C4-2B (cell line): ENCODE results near the gene ADSS1.
A peak's percentile ranks its signal among the peaks of the same experiment; 100 is the strongest.

Experiments
- H3K27ac ChIP-seq: fragments of 450-650 bp; 2 replicates; pipeline ENCODE4 v1.5.1; 2017
- ZFX ChIP-seq: fragments of 450-650 bp; IDR thresholded peaks from 2 replicates; pipeline ENCODE4 v1.6.1; 2017
- TF ChIP-seq, protein P1 (sequence below): fragments of 450-650 bp; conservative IDR thresholded peaks from 2 replicates; pipeline ENCODE4 v1.5.1; 2017; ENCODE audit warnings: mild to moderate bottlenecking

The ADSS1 gene

DNA sequence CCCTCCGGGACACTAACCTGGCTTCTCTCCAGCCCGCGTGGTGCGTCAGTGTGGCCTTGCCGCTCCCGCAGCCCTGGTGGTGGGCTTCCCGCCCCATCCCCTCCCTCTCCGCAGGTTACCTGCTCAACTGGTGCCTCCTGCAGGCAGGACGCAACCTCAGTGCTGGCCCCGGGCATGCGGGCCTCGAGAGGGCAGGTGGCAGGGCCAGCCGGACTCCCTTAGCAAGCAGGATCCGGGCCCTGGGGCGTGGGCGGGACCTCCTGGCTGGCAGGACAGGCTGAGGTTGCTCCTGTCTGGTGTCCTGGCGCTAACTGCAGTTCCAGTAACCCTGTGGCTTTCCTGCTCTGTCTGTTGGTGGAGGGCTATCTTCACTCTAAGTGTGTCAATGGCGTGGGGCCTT lies 8.6 kb upstream of the ADSS1 start:
- no peak for TF ChIP-seq ZFX
- TF ChIP-seq, protein P1, sequence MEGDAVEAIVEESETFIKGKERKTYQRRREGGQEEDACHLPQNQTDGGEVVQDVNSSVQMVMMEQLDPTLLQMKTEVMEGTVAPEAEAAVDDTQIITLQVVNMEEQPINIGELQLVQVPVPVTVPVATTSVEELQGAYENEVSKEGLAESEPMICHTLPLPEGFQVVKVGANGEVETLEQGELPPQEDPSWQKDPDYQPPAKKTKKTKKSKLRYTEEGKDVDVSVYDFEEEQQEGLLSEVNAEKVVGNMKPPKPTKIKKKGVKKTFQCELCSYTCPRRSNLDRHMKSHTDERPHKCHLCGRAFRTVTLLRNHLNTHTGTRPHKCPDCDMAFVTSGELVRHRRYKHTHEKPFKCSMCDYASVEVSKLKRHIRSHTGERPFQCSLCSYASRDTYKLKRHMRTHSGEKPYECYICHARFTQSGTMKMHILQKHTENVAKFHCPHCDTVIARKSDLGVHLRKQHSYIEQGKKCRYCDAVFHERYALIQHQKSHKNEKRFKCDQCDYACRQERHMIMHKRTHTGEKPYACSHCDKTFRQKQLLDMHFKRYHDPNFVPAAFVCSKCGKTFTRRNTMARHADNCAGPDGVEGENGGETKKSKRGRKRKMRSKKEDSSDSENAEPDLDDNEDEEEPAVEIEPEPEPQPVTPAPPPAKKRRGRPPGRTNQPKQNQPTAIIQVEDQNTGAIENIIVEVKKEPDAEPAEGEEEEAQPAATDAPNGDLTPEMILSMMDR = no peak
- peak overlapping the region; percentile 53 for H3K27ac ChIP-seq

DNA sequence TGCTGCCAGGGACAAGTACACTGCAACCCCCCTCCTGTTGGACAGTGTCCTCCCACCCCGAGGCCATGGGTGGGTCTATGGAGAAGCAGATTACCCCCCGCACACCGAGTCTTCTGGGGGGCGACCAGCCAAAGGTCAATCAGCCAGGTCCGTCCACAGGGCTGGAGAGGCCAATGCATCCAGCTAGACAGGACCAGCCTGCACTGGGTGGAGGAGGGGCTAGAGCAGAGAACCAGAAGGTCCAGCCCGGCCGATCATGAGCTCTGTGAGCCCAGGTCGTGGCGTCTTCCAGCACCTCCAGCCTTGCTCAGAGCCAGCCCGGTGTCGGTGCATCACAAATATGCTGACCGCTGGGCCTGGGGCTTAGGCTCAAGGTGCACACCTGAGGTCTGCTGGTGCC lies 8.2 kb upstream of the ADSS1 start:
- H3K27ac ChIP-seq = peak overlapping the region; percentile 53
- no peak for TF ChIP-seq ZFX
- TF ChIP-seq, protein P1 = no peak

DNA sequence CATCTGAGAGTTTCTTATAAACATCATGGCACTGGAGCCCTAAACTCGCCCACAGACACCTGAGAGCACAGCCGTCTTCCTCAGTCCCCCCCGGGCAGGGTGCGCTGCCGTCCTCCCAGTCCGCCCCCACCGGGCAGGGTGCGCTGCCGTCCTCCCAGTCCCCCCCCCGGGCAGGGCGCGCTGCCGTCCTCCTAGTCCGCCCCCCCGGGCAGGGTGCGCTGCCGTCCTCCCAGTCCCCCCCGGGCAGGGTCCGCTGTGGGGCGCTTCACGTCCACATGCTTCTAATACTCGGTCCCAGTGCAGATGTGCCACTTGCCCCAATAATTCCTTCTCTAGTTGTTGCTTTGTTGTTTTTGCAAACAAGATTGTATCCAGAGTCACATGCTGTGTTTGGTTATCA lies 6.9 kb upstream of the ADSS1 start:
- TF ChIP-seq, protein P1 = no peak
- H3K27ac ChIP-seq = no peak overlapping the region

DNA sequence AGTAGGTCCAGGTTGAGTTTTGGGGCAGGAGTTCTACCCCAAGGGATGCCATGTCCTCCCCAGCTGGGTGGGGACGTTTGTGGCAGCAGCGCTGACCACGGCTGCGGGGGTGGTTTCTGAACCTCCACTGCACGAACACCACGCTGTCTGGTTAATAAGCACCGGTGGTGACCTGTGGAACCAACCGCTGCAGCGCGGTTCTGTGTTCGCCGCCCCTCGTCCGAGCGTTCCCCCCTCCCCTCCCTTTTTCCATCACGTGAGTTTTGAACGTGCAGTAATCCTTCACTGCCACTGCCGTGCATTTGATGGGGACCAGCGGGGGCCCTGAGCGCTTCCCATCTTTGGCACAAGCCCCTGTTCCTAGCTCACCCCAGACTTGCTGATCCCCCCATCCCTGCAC lies 6.4 kb upstream of the ADSS1 start:
- no peak for TF ChIP-seq ZFX
- TF ChIP-seq, protein P1 = no peak
- no peak overlapping the region for H3K27ac ChIP-seq

DNA sequence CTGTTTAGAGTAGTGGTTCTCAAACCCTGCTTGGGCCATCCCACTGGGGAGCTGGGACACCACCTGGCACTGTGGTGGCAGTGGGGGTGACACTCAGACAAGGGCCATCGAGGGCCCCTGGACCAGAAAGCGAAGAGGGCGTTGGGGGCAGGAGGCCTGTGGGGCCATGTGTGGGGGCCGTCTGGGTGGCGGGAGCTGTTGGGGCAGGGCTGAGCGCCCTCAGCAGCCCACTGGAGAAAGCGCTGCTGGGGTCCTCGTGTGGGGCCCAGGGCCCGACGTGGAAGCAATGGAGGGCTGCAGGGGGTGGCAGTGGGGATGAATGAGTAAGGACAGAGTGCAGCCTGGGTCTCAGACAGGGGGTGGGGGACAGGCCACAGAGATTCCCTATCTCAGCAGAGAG lies 5.9 kb upstream of the ADSS1 start:
- TF ChIP-seq, protein P1 = no peak
- TF ChIP-seq ZFX = no peak
- no peak overlapping the region for H3K27ac ChIP-seq

DNA sequence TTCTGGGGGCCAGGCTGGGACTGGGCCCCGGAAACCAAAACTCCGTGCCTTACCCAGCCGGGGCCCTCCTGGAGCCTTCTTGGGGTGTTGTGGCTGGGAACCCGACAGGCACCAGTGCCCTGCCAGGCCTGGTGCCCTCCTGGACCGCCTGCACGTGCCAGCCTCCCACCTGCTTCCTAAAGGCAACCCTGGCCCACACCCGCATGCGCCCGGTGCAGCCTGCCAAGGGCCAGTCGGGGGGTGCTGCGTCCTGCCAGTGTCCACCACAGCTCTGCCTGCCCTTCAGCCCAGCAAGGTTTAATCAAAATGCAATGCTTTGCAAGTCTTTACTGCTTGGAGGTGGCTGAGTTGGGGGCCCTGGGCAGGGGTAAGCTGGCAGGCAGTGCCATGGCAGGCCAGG lies 5.2 kb upstream of the ADSS1 start:
- H3K27ac ChIP-seq = no peak overlapping the region
- no peak for TF ChIP-seq ZFX
- TF ChIP-seq, protein P1 = no peak

DNA sequence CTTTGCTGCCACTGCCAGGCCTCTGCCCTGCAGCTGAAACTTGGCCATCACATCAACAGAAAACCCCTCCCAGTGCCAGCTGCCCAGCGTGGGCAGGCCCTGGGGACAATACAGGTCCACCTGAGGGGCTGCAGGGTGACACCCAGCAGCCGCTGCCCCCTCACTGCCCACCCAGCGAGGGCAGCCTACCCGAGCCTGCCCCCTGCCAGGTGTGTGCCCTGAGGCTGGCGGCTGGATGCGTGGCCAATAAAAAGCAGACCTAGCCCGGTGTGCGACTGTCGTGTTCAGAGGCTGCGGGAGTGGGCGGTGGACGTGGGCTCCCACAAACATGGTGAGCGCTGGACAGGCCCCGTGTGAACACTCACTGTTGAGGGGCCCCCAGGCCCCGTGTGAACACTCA lies 4.7 kb upstream of the ADSS1 start:
- TF ChIP-seq ZFX = no peak
- TF ChIP-seq, protein P1 = no peak
- H3K27ac ChIP-seq = no peak overlapping the region
